Stimulated activated CD4-positive, alpha-beta T cell treated with anti-CD3 and anti-CD28 coated beads, Interleukin-15, amount 100 ng/mL, for 1 hour (primary cell): Measurements from ENCODE around the gene BBIP1.

Experiments used
- DNase-seq, 2 donors: peaks; one replicate each; pipeline ENCODE4 v3.0.0-alpha.2; 2020; ENCODE audit warnings: low read depth in 1 of 2, low spot score in 1 of 2

The BBIP1 gene

DNA sequence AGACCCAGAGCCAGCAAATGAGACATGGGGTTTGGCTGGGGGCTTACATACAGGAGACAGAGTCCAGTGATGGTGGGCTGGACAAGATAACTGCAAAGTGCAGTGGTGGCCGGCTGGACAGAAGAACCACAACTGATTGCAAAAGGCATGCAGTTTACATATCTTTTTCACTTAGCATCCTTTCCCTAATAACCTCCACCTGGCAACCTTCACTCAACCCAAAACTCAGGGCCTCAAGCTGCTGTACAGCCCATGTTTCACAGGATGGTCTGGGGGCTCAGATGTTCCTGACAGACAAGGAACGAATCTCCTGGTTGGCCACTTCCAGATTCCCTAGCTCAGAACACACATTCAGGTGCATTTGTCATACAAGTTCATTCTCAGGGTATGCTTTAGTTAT, 55.0 kb downstream of the BBIP1 start:
- no peak for DNase-seq

DNA sequence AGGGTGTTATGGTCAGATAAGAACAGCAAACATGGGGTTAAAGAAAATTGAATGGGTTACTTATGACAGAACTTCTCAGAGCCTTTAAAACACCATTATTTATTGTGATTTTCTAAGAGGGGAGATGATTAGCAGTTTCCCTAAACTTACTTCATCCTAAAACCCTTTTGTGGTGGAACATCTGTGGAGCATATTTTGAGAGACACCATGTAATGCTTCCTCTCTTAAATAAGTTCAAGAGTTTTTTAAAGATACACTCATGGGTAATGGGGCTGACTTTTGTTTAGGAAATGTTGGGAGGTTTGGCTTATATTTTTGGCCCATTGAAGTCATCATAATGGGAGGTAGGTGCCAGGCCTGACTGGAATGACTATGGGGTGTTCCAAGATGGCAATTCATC, 55.6 kb downstream of the BBIP1 start:
- no peak for DNase-seq

DNA sequence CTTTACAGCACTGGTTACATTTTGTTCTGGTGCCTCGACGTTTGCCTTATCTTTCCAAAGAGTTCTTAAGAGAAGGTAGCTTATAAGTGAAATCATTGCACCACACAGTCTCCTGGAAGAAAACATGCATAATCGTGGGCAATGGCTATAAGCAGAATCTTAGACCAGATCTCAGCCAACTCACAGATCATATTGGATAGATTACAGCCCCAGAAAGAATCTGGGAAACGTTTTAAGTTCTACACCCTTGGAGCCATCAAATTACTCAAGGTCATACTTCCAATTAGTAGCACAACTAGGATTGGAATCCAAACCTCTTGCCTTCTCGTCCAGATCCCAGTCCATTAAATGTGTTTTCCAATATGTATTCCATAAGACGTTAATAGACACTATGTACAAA, 56.0 kb downstream of the BBIP1 start:
- no peak for DNase-seq

DNA sequence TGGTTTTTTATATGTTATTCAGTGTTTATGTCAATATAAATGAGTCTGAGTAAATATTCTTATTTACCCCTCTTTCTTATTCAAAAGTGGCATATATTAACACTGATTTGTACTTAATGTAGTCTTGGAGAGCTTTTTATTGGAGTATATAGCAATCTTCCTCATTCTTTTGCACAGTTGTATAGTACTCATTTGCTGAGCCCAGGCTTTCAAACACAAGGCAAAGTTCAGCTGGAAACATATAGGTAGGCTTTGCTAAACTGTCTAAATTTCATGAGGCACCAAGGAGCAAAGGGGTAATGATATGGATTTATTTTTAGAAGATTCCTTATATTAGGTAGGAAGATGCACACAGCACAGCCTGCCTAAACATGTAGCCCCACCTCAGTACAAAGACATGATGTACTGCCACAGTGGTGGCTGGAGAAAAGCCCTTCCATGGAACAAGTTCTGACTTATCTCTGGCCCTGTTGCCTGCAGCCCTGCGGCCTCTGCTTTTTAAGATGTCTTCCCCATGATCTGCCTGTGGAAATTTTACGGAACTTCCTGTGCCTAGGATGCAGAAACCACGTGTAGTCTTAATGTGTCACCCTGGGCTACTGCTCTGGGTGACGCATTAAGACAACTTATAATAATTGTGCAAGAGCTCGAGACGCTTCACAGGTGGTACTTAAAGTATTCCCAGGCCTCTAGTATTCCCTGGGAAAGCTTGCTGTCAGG, 56.9 kb downstream of the BBIP1 start:
- no peak for DNase-seq

DNA sequence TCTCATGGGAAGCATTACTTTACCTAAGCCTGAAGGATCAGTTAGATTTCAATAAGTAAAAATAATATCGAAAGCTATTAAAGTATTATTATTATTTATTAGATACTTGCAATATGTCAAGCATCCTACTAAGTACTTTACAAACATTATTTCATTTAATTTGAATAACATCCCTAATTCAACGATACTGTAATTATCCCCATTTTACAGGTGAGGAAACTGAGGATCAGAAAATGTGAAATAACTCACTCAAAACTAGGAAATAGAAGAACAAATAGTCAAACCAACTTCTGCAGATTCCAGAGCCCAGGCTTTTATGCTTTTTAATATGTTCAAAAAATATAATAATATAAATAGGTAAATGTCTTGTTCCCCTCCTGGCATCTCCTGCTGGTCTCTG, 57.5 kb downstream of the BBIP1 start:
- no peak for DNase-seq

DNA sequence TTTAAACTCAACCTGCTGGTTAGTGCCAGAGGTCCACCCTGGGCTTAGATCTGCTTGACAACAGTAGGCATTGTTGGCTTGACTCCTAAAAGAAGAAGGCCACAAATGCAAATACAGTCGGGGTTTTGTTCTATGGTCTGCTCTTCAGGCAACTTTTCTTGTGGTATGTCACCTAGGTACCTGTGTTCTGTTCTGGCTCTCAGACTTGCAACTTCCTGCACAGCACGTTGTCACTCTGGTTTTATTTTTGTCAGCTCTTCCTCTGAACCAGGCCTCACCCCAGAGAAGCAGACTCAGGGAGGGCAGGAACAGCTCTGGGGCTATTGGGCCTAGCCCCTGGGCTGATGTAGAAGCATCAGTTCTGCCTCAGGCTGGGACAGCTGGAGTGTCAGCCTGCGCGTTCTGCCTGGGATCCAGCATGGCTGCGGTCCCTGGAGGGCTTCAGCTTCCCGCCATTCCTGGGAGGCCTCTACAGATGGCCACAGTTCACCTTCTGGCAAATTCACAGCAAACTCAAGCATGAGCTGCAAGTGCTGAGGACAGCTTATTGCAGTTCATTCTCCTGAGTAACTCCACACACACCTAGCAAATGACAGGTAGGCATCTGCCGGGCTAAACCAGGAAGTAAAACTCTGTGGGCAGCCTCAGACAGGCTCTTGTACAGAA, 58.3 kb downstream of the BBIP1 start:
- DNase-seq: no peak

DNA sequence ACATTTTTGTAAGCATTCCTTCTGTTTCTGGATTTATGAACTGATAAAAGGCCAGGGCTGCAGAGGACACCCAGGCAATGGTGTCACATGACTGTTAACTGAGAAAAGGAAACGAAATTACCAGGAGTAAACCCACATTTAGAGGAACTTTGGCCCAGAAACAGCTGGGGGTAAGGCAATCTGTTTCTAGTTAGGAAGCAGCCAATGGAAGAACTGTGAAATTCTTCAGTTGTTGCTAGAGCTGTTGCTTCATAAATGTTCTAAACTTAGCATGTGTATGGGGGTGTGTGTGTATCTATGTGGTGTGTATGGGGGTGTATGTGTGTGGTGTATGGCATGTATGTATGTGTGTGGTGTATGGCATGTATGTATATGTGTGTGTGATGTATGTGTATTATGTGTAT, 59.0 kb downstream of the BBIP1 start:
- no peak for DNase-seq

DNA sequence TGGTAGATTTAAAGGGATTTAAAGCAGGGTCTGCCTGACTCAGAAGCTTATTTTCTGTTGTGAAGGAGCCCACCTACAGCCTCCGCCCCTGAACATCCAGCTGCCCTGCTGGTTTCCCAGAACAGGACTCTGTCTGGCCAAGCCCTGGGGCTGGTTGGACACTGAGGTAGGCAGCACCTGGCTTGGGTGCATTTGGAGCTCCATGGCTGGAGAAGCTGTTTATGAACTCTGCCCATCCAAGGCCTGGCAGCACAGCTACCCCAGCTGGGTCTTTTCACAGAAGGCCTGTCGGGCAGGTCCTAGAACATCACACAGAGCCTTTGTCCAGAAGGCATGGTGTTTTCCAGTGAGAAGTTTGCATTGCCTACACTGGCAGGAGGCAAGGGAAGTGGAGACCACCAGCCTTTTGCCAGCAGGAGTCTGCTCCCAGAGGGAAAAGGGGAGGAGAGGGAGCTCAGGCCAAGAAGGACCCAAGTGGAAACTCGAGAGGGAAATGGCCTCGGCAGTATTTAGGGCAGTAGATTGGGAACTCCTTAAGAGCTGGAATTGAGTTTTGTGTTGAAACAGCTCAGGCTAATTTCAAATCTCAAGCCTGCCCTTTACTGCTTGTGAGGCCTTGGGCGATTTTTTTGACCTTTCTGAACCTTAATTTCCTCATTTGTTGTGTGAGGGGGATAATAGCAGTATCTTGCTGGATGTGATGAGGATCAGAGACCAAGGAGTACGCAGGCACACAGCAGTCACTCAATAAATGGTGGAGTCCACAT, 59.6 kb downstream of the BBIP1 start:
- no peak for DNase-seq

DNA sequence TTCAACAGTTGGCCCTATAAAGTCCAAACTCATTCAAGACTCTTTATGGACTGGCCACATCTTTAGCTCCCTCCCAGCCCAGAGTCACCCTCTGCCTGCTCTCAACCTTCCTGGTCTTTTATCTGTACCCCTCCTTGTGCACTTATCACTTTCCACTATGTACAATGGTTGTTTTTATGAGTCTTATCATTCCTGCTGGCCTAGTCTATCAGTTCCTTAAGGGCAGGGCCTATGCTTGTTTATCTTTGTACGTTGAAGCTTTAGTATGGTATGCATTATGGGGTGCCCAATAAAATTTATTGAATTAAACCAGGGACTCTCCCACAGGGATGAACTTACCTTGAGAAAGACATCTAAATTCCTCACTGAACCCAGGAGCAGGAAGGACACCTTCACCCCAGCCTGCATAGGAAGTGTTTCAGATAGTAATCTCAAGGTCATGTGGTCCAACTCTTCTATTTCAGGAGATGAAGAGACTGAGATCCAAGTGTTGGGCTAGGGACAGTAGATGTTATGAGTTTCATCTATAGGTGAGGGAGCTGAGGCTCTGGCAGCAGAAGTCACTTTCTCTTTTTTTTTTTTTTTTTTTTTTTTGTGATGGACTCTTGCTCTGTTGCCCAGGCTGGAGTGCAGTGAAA, 60.6 kb downstream of the BBIP1 start:
- no peak for DNase-seq

DNA sequence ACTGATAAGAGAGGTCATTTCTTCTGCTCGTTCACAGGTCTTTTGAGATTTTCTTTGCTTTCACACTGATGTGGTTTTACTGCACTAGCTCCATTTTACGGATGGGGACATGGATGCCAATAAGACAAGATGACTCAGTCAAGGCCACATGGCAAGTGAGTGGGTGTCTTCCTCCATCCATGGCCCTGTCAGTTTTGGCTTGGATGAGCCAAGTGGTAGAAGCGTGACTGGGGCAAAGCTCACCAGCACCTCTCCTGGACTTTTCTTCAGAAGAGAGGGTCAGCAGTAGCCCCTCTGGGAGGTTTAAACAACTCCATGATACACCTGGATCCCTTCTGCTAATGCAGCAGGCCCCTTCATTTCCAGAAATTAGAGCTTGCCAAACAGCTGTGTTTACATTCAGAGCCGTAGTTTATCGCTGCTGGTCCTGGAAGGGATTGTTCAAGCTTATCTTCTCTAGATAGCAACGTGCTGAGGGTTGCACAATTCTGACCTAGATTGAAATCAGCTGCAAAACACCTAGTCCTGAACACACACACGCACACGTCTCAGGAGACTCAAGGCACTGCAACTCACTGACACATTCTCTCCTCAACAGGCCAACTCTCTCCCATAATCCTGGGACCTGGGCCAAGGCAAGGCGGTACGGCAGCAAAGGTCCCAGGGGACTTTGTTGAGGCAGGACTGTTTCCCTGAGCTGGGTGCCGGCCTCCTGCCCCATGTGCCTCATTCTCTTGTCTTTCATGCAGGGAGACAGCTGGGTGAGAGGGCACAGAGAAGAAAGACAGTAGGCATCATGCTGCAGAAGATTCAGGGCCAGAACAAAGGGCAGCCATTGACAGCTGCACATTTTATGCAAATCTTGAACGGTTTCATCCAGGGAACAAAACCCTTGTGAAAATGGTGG, 61.5 kb downstream of the BBIP1 start:
- no peak for DNase-seq

DNA sequence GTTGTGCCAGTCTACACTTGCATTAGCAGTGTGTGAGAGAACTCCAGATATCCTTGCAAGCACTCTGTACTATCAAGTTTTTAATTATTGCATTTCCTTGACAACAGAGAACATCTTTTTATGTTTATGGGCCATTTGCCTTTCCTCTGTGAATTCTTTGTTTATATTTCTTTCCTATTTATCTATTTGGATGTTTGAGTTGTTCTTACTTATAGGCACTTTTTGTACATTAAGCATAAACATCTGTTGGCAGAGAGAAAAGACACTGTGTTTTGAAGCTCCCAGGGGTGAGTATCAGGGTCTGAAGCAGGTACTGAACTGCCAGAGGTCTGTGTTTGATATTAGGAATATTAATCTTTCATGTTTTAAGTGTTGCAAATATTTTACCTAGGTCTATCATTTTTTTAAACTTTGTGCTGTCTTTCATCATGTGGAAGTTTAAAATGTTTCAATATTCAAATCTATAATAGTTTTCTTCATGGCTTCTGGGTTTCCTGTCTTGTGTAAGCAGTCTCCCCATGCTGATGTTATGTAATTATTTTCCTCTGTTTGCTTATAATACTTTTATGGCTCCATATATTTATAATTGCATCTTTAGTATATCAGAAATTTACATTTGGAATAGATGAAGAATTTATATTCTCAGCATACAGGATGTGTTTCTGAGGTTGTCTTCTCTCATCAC, 64.9 kb downstream of the BBIP1 start:
- DNase-seq: no peak

DNA sequence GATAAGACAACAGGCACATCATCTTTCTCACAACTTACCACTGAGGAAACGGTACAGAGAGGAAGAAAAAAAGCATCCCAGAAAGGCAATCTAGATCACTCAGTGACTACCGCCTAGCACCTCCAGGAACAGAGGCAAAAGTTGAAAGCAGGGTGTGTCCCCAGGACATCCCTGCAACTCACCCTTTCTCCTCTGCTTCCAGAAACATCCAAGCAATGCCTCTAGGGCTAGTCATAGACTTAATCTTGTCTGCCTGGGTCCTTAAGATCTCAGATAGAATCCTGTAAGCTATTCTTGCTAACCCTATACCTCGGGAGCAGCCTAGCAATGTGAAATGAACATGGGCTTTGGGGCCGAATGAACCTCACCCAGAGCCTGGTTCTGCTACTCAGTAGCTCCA, 66.0 kb downstream of the BBIP1 start:
- DNase-seq: no peak

DNA sequence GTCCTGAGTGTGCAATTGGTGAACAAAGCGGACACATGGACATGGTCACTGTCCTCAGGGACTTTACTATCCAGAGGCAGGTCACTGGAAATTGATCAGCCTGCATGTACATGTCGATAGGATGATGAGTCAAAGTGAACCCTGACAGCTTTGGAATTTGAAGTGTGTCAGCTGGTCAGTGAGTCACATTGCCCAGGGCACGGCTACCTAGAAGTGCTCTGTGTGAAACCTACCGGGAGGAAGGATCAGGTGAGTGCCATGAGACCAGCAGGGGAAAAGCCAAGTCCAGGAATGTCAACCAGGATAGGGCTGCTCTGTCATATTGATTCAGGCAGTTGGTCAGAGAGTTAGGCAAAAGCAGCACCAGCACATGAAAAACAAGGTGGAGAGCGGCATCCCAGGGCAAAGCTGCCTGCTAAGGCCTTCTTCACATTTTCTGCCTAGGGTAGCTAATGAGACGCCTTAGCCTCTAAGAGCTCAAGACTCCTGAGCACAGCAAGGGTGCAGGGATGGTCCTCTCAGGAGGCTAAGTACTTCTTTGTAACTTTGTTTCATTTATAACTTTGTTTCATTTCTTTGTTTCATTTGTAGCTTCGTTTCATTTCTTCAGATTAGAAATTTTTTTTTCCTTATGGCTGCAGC, 66.6 kb downstream of the BBIP1 start:
- DNase-seq: no peak

DNA sequence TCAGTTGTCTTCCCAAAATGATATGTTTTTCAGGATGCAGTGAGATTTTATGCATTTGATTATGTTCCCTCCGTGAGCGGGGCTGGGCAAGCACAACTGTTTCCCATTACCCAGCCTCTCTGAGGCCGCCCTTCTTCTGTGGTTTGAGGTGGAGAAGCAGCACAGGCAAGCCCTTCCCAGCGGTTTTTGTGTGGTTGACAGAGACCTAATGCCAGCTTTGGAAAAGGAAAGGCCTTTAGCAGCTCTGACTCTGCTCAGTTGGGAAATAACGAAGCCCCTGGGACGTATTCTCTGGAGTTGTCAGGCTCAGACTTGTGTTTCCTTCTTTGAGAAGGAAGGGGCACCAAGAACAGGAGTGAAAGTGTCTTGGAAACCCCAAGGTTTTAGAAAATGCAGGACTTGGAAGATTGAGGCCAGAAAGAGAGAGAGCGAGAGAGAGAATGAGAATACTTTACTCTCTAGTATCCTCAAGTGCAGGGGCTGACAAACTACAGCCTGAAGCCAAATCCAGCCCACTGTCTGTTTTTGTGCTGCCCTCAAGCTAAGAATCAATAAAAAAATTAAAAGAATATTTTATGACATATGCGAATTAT, 67.9 kb downstream of the BBIP1 start:
- no peak for DNase-seq

DNA sequence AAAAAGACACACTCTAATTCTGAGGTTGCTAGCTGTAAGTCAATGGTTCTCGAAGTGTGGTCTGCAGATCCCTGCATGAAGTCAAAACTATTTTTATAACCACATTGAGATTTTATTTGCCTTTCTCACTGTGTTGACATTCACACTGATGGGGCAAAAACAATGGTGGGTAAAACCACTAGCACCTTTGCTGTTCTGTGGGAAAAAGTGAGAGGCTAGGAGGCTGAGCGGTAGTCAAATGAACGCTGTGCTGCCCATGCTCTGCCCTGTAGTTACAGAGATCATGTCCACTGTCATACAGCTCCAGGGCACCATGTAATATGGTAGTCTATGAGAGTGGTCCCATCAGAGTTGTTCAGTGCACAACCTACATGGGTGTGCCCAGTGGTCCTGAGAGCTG, 68.9 kb downstream of the BBIP1 start:
- no peak for DNase-seq
